Activated naive CD4-positive, alpha-beta T cell treated with anti-CD3 and anti-CD28 coated beads, Interleukin-2, amount 50 U/mL, for 24 hours (primary cell): ENCODE data around the gene AIFM1.
"Not testable (repeated sequence)": the region's sequence is repeated elsewhere in the genome, so short reads cannot be mapped to it uniquely, and the experiment has no call there.

ENCODE experiments used
- H3K27ac Mint-ChIP-seq: one replicate; pipeline ENCODE4 v1.8.0; 2021; ENCODE audit warnings: mild to moderate bottlenecking, mixed read lengths
- H3K27me3 Mint-ChIP-seq: one replicate; pipeline ENCODE4 v1.8.0; 2021; ENCODE audit warnings: mixed read lengths
- H3K36me3 Mint-ChIP-seq: one replicate; pipeline ENCODE4 v1.8.0; 2021; ENCODE audit warnings: mixed read lengths
- H3K4me1 Mint-ChIP-seq: one replicate; pipeline ENCODE4 v1.8.0; 2021; ENCODE audit warnings: mixed read lengths
- H3K4me3 Mint-ChIP-seq: one replicate; pipeline ENCODE4 v1.8.0; 2021; ENCODE audit warnings: mild to moderate bottlenecking, mixed read lengths
- H3K9me3 Mint-ChIP-seq: one replicate; pipeline ENCODE4 v1.8.0; 2021; ENCODE audit warnings: mixed read lengths

The AIFM1 gene

GRCh38 chrX:130115119-130115885 lies 50.3 kb downstream of the AIFM1 start:
- H3K9me3 Mint-ChIP-seq, H3K4me1 Mint-ChIP-seq, H3K36me3 Mint-ChIP-seq, H3K4me3 Mint-ChIP-seq, H3K27me3 Mint-ChIP-seq, H3K27ac Mint-ChIP-seq: not testable (repeated sequence)

GRCh38 chrX:130114141-130114588 lies 51.5 kb downstream of the AIFM1 start:
- no peaks in the 10 kb centered on the region for H3K27me3 Mint-ChIP-seq
- H3K27ac Mint-ChIP-seq, result peak overlapping the region; percentile 17
- H3K36me3 Mint-ChIP-seq, result no peaks in the 10 kb centered on the region
- H3K9me3 Mint-ChIP-seq, result no peaks in the 10 kb centered on the region
- H3K4me1 Mint-ChIP-seq, result peaks cover 5% of the 10 kb centered on the region
- H3K4me3 Mint-ChIP-seq, result no peak overlapping the region

GRCh38 chrX:130111220-130112154 lies 54.2 kb downstream of the AIFM1 start:
- Mint-ChIP-seq H3K4me3 (peak overlapping the region; percentile 68), H3K27me3 (no peaks in the 10 kb centered on the region), H3K36me3 (no peaks in the 10 kb centered on the region), H3K9me3 (no peaks in the 10 kb centered on the region), H3K4me1 (peaks cover 27% of the 10 kb centered on the region), H3K27ac (no peak overlapping the region)

GRCh38 chrX:130110379-130111219 lies 55.0 kb downstream of the AIFM1 start, which contains the start of gene ELF4:
Gene ELF4 (minus strand): TSS chrX:130110497. CDS start chrX:130081330, 29,167 bp downstream.
- peak within 1 kb of the TSS; percentile 95 for H3K27ac Mint-ChIP-seq
- peak within 1 kb of the TSS; percentile 92 for H3K4me3 Mint-ChIP-seq
- H3K27me3 Mint-ChIP-seq, result no peaks in the 10 kb centered on the region
- no peaks in the 10 kb centered on the region for H3K9me3 Mint-ChIP-seq
- H3K36me3 Mint-ChIP-seq, result no peaks in the 10 kb centered on the region
- peaks cover 33% of the 10 kb centered on the region for H3K4me1 Mint-ChIP-seq

- no peaks in the 10 kb centered on the region for H3K9me3 Mint-ChIP-seq
- H3K4me3 Mint-ChIP-seq, result peak overlapping the region; percentile 92
- H3K27ac Mint-ChIP-seq, result peak overlapping the region; percentile 95
- peaks cover 37% of the 10 kb centered on the region for H3K4me1 Mint-ChIP-seq
- no peaks in the 10 kb centered on the region for H3K36me3 Mint-ChIP-seq
- no peaks in the 10 kb centered on the region for H3K27me3 Mint-ChIP-seq
Observed at GRCh38 chrX:130109429-130110378, 55.9 kb downstream of the AIFM1 start.

- Mint-ChIP-seq H3K4me1 (peaks cover 46% of the 10 kb centered on the region), H3K36me3 (no peaks in the 10 kb centered on the region), H3K27ac (peak overlapping the region; percentile 95), H3K27me3 (no peaks in the 10 kb centered on the region), H3K4me3 (peak overlapping the region; percentile 92), H3K9me3 (no peaks in the 10 kb centered on the region)
Observed at GRCh38 chrX:130108647-130109428, 56.8 kb downstream of the AIFM1 start.

- Mint-ChIP-seq H3K36me3 (no peaks in the 10 kb centered on the region), H3K27me3 (no peaks in the 10 kb centered on the region), H3K4me3 (peak overlapping the region; percentile 11), H3K4me1 (peaks cover 64% of the 10 kb centered on the region), H3K27ac (no peak overlapping the region), H3K9me3 (no peaks in the 10 kb centered on the region)
Observed at GRCh38 chrX:130106071-130106470, 59.6 kb downstream of the AIFM1 start.

GRCh38 chrX:130105244-130105643 lies 60.4 kb downstream of the AIFM1 start:
- no peaks in the 10 kb centered on the region for H3K27me3 Mint-ChIP-seq
- peaks cover 72% of the 10 kb centered on the region for H3K4me1 Mint-ChIP-seq
- no peak overlapping the region for H3K4me3 Mint-ChIP-seq
- H3K9me3 Mint-ChIP-seq, result no peaks in the 10 kb centered on the region
- no peaks in the 10 kb centered on the region for H3K36me3 Mint-ChIP-seq
- no peak overlapping the region for H3K27ac Mint-ChIP-seq

GRCh38 chrX:130103605-130104004 lies 62.0 kb downstream of the AIFM1 start:
- no peaks in the 10 kb centered on the region for H3K36me3 Mint-ChIP-seq
- no peaks in the 10 kb centered on the region for H3K27me3 Mint-ChIP-seq
- peaks cover 79% of the 10 kb centered on the region for H3K4me1 Mint-ChIP-seq
- H3K4me3 Mint-ChIP-seq, result no peak overlapping the region
- H3K9me3 Mint-ChIP-seq, result no peaks in the 10 kb centered on the region
- H3K27ac Mint-ChIP-seq, result no peak overlapping the region

GRCh38 chrX:130100180-130100579 lies 65.5 kb downstream of the AIFM1 start:
- H3K4me1 Mint-ChIP-seq, result peaks cover 74% of the 10 kb centered on the region
- H3K27ac Mint-ChIP-seq, result peak overlapping the region; percentile 68
- H3K27me3 Mint-ChIP-seq, result no peaks in the 10 kb centered on the region
- no peak overlapping the region for H3K4me3 Mint-ChIP-seq
- H3K9me3 Mint-ChIP-seq, result no peaks in the 10 kb centered on the region
- H3K36me3 Mint-ChIP-seq, result no peaks in the 10 kb centered on the region

GRCh38 chrX:130098210-130098552 lies 67.5 kb downstream of the AIFM1 start:
- H3K4me1 Mint-ChIP-seq, result peaks cover 65% of the 10 kb centered on the region
- no peaks in the 10 kb centered on the region for H3K9me3 Mint-ChIP-seq
- H3K4me3 Mint-ChIP-seq, result peak overlapping the region; percentile 65
- H3K27me3 Mint-ChIP-seq, result no peaks in the 10 kb centered on the region
- peak overlapping the region; percentile 70 for H3K27ac Mint-ChIP-seq
- H3K36me3 Mint-ChIP-seq, result no peaks in the 10 kb centered on the region

GRCh38 chrX:130097507-130098209 lies 68.0 kb downstream of the AIFM1 start:
- Mint-ChIP-seq H3K9me3 (no peaks in the 10 kb centered on the region), H3K4me1 (peaks cover 61% of the 10 kb centered on the region)

GRCh38 chrX:130095249-130096030 lies 70.2 kb downstream of the AIFM1 start:
- no peaks in the 10 kb centered on the region for H3K27me3 Mint-ChIP-seq
- no peaks in the 10 kb centered on the region for H3K9me3 Mint-ChIP-seq
- peak overlapping the region; percentile 68 for H3K27ac Mint-ChIP-seq
- H3K4me3 Mint-ChIP-seq, result no peak overlapping the region
- H3K4me1 Mint-ChIP-seq, result peaks cover 60% of the 10 kb centered on the region
- H3K36me3 Mint-ChIP-seq, result no peaks in the 10 kb centered on the region

More at GRCh38 chrX:130097507-130098209, 68.0 kb downstream of the AIFM1 start:
- Mint-ChIP-seq H3K4me3 (peak overlapping the region; percentile 65), H3K27ac (peak overlapping the region; percentile 70), H3K27me3 (no peaks in the 10 kb centered on the region), H3K36me3 (no peaks in the 10 kb centered on the region)
